DMS153 treated with DMSO at 0.1 percent for 48 hours (cell line): ENCODE data around the gene LRP2.

Experiments
- DNase-seq: peaks from one replicate; lab custom pipeline; 2025; ENCODE audit not compliant: unreplicated experiment; lab: John Stamatoyannopoulos, UW

LRP2 gene

GRCh38 chr2:169131587-169132512, 230.5 kb downstream of the LRP2 start:
- peak; percentile 8 for DNase-seq

GRCh38 chr2:169129703-169130243, 232.6 kb downstream of the LRP2 start:
- no peak for DNase-seq

GRCh38 chr2:169119851-169120250, 242.5 kb downstream of the LRP2 start:
- DNase-seq, result no peak

GRCh38 chr2:169119123-169119760, 243.1 kb downstream of the LRP2 start:
- no peak for DNase-seq

- DNase-seq, result no peak
Observed at GRCh38 chr2:169118060-169118459, 244.3 kb downstream of the LRP2 start.

GRCh38 chr2:169116993-169117392, 245.3 kb downstream of the LRP2 start:
- no peak for DNase-seq

- DNase-seq, result no peak
Observed at GRCh38 chr2:169116327-169116726, 246.0 kb downstream of the LRP2 start.

GRCh38 chr2:169114056-169114455, 248.3 kb downstream of the LRP2 start:
- DNase-seq, result no peak

- no peak for DNase-seq
Observed at GRCh38 chr2:169112841-169113240, 249.5 kb downstream of the LRP2 start.

GRCh38 chr2:169110916-169111315, 251.4 kb downstream of the LRP2 start:
- DNase-seq, result no peak

GRCh38 chr2:169110419-169110818, 251.9 kb downstream of the LRP2 start:
- DNase-seq, result no peak

GRCh38 chr2:169109502-169110409, 252.6 kb downstream of the LRP2 start:
- peak; percentile 71 for DNase-seq

- no peak for DNase-seq
Observed at GRCh38 chr2:169108099-169108884, 254.0 kb downstream of the LRP2 start.

GRCh38 chr2:169107645-169108044, 254.7 kb downstream of the LRP2 start:
- no peak for DNase-seq

- no peak for DNase-seq
Observed at GRCh38 chr2:169106563-169107545, 255.5 kb downstream of the LRP2 start.

- DNase-seq, result no peak
Observed at GRCh38 chr2:169106134-169106533, 256.2 kb downstream of the LRP2 start.

- no peak for DNase-seq
Observed at GRCh38 chr2:169105476-169105875, 256.9 kb downstream of the LRP2 start.

- DNase-seq, result no peak
Observed at GRCh38 chr2:169104848-169105247, 257.5 kb downstream of the LRP2 start.

GRCh38 chr2:169095621-169096105, 266.7 kb downstream of the LRP2 start:
- DNase-seq, result no peak
